ENCODE measurements around the gene TAF15.

TAF15 gene

GRCh38 chr17:35780950-35781349 is 28.3 kb upstream of the TAF15 start:
- TF ChIP-seq SPI1 (IDR thresholded peaks at IDR 0.05; ENCODE audit: low read depth, low read length), result no peak
- no peak for TF ChIP-seq POLR2AphosphoS5 (IDR thresholded peaks at IDR 0.05; ENCODE audit: low read depth, low read length)
- no peak for TF ChIP-seq PAX5 (IDR thresholded peaks at IDR 0.05; ENCODE audit: insufficient read depth, low read length, severe bottlenecking)
- TF ChIP-seq POU2F2 (IDR thresholded peaks at IDR 0.05; ENCODE audit: low read depth, low read length), result no peak
- no peak for TF ChIP-seq POLR2A (IDR thresholded peaks at IDR 0.05; ENCODE audit: low read depth, low read length)
- TF ChIP-seq TAF1 (IDR thresholded peaks at IDR 0.05; ENCODE audit: low read depth, low read length), result no peak
- DNase-seq (ENCODE audit: insufficient read length, low spot score), result no peak
- FAIRE-seq, result no peak

GRCh38 chr17:35784895-35785294 is 24.4 kb upstream of the TAF15 start:
- TF ChIP-seq TAF1 (IDR thresholded peaks at IDR 0.05; ENCODE audit: low read depth, low read length) (no peak), PAX5 (IDR thresholded peaks at IDR 0.05; ENCODE audit: insufficient read depth, low read length, severe bottlenecking) (no peak)
- no peak for DNase-seq (ENCODE audit: insufficient read length, low spot score)
- no peak for FAIRE-seq

GRCh38 chr17:35786941-35787432 is 22.3 kb upstream of the TAF15 start:
- TF ChIP-seq POLR2AphosphoS5 (IDR thresholded peaks at IDR 0.05; ENCODE audit: low read depth, low read length) (no peak), TAF1 (IDR thresholded peaks at IDR 0.05; ENCODE audit: low read depth, low read length) (no peak), PAX5 (IDR thresholded peaks at IDR 0.05; ENCODE audit: insufficient read depth, low read length, severe bottlenecking) (no peak)
- FAIRE-seq (no peak), DNase-seq (ENCODE audit: insufficient read length, low spot score) (no peak)

- no peak for FAIRE-seq
- TF ChIP-seq POLR2A (IDR thresholded peaks at IDR 0.05; ENCODE audit: low read depth, low read length) (no peak), PAX5 (IDR thresholded peaks at IDR 0.05; ENCODE audit: insufficient read depth, low read length, severe bottlenecking) (no peak), TAF1 (IDR thresholded peaks at IDR 0.05; ENCODE audit: low read depth, low read length) (no peak), POU2F2 (IDR thresholded peaks at IDR 0.05; ENCODE audit: low read depth, low read length) (no peak), SPI1 (IDR thresholded peaks at IDR 0.05; ENCODE audit: low read depth, low read length) (no peak), POLR2AphosphoS5 (IDR thresholded peaks at IDR 0.05; ENCODE audit: low read depth, low read length) (no peak)
- no peak for DNase-seq (ENCODE audit: insufficient read length, low spot score)
These were observed 20.6 kb upstream of the TAF15 start for GRCh38 chr17:35788477-35789368.

GRCh38 chr17:35790841-35791240 is 18.4 kb upstream of the TAF15 start:
- DNase-seq (ENCODE audit: insufficient read length, low spot score) (no peak), FAIRE-seq (no peak)
- TF ChIP-seq TAF1 (IDR thresholded peaks at IDR 0.05; ENCODE audit: low read depth, low read length) (no peak), POLR2A (IDR thresholded peaks at IDR 0.05; ENCODE audit: low read depth, low read length) (no peak), POU2F2 (IDR thresholded peaks at IDR 0.05; ENCODE audit: low read depth, low read length) (no peak), POLR2AphosphoS5 (IDR thresholded peaks at IDR 0.05; ENCODE audit: low read depth, low read length) (no peak), SPI1 (IDR thresholded peaks at IDR 0.05; ENCODE audit: low read depth, low read length) (no peak), PAX5 (IDR thresholded peaks at IDR 0.05; ENCODE audit: insufficient read depth, low read length, severe bottlenecking) (no peak)

- FAIRE-seq, result no peak
- no peak for DNase-seq (ENCODE audit: insufficient read length, low spot score)
- TF ChIP-seq POLR2A (IDR thresholded peaks at IDR 0.05; ENCODE audit: low read depth, low read length) (no peak), SPI1 (IDR thresholded peaks at IDR 0.05; ENCODE audit: low read depth, low read length) (no peak), PAX5 (IDR thresholded peaks at IDR 0.05; ENCODE audit: insufficient read depth, low read length, severe bottlenecking) (no peak), POLR2AphosphoS5 (IDR thresholded peaks at IDR 0.05; ENCODE audit: low read depth, low read length) (no peak), POU2F2 (IDR thresholded peaks at IDR 0.05; ENCODE audit: low read depth, low read length) (no peak), TAF1 (IDR thresholded peaks at IDR 0.05; ENCODE audit: low read depth, low read length) (no peak)
These were observed 17.5 kb upstream of the TAF15 start for GRCh38 chr17:35791681-35792350.

GRCh38 chr17:35793257-35793656 is 16.0 kb upstream of the TAF15 start:
- TF ChIP-seq POLR2A (IDR thresholded peaks at IDR 0.05; ENCODE audit: low read depth, low read length), result no peak
- no peak for TF ChIP-seq TAF1 (IDR thresholded peaks at IDR 0.05; ENCODE audit: low read depth, low read length)
- no peak for TF ChIP-seq POLR2AphosphoS5 (IDR thresholded peaks at IDR 0.05; ENCODE audit: low read depth, low read length)
- TF ChIP-seq PAX5 (IDR thresholded peaks at IDR 0.05; ENCODE audit: insufficient read depth, low read length, severe bottlenecking), result no peak
- TF ChIP-seq POU2F2 (IDR thresholded peaks at IDR 0.05; ENCODE audit: low read depth, low read length), result no peak
- TF ChIP-seq SPI1 (IDR thresholded peaks at IDR 0.05; ENCODE audit: low read depth, low read length), result no peak
- DNase-seq (ENCODE audit: insufficient read length, low spot score) (no peak), FAIRE-seq (no peak)

GRCh38 chr17:35795007-35795870 is 14.0 kb upstream of the TAF15 start, which contains the start of gene MMP28:
MMP28 (minus strand) TSS chr17:35795641; CDS start chr17:35795377, 264 bp downstream.
- no peak for FAIRE-seq
- TF ChIP-seq PAX5 (IDR thresholded peaks at IDR 0.05; ENCODE audit: insufficient read depth, low read length, severe bottlenecking) (no peak), SPI1 (IDR thresholded peaks at IDR 0.05; ENCODE audit: low read depth, low read length) (no peak), POLR2AphosphoS5 (IDR thresholded peaks at IDR 0.05; ENCODE audit: low read depth, low read length) (no peak), POU2F2 (IDR thresholded peaks at IDR 0.05; ENCODE audit: low read depth, low read length) (no peak), TAF1 (IDR thresholded peaks at IDR 0.05; ENCODE audit: low read depth, low read length) (no peak), POLR2A (IDR thresholded peaks at IDR 0.05; ENCODE audit: low read depth, low read length) (no peak)
- DNase-seq (ENCODE audit: insufficient read length, low spot score), result peak; percentile 44

- TF ChIP-seq TAF1 (IDR thresholded peaks at IDR 0.05; ENCODE audit: low read depth, low read length) (no peak), POLR2AphosphoS5 (IDR thresholded peaks at IDR 0.05; ENCODE audit: low read depth, low read length) (no peak), POLR2A (IDR thresholded peaks at IDR 0.05; ENCODE audit: low read depth, low read length) (no peak), SPI1 (IDR thresholded peaks at IDR 0.05; ENCODE audit: low read depth, low read length) (no peak), PAX5 (IDR thresholded peaks at IDR 0.05; ENCODE audit: insufficient read depth, low read length, severe bottlenecking) (no peak), POU2F2 (IDR thresholded peaks at IDR 0.05; ENCODE audit: low read depth, low read length) (no peak)
- FAIRE-seq (no peak), DNase-seq (ENCODE audit: insufficient read length, low spot score) (no peak)
These were observed 13.4 kb upstream of the TAF15 start for GRCh38 chr17:35795871-35796265.

Measured in GM12891 (cell line).